HepG2 (cell line): ENCODE results near the gene DGCR6. TPM values are rescaled to one million over a fixed set of nuclear protein-coding genes. Genes with fewer than 3 reads are reported as not detected.

Source experiments
- ATAC-seq: fragments of 200-7000 bp; cut with Tn5 transposase; 3 replicates; pipeline ENCODE4 v1.9.1; 2020; ENCODE audit warnings: mild to moderate bottlenecking, moderate library complexity
- BruUV-seq: library from RNA; stranded (reverse); fragments of 400-500 nt; replicated peaks from 2 replicates; lab custom pipeline; 2021; lab: Mats Ljungman, UMichigan
- CTCF ChIA-PET: fragments of 300-600 bp; formaldehyde crosslinking; extraction: SDS; loops from one replicate; lab custom pipeline; 2021; ENCODE audit warnings: low total read pairs, inconsistent platforms, low intra/inter-chr PET ratio; lab: Yijun Ruan, JAX
- POLR2A ChIA-PET: fragments of 350-600 bp; sonication (Branson Sonifier 250); formaldehyde crosslinking; loops from one replicate; lab custom pipeline; 2020; ENCODE audit warnings: antibody characterized with exemption, inconsistent platforms; lab: Yijun Ruan, JAX
- DNase-seq: peaks from one replicate; pipeline ENCODE4 v3.0.0-alpha.2; 2015; ENCODE audit warnings: low spot score
- FAIRE-seq: peaks from 3 replicates; lab custom pipeline; 2011; peaks lifted over from hg19 to GRCh38; lab: Jason Lieb, UNC
- H2AFZ ChIP-seq: one replicate; pipeline ENCODE4 v1.6.1; 2011; ENCODE audit warnings: low read length, inconsistent platforms
- H3K27ac ChIP-seq: fragments of 300-600 bp; 3 replicates; pipeline ENCODE4 v1.8.0; 2011; ENCODE audit warnings: mixed run types, mild to moderate bottlenecking, mixed read lengths, low read length, inconsistent platforms; ENCODE audit not compliant: insufficient read depth; ENCODE audit errors: extremely low read length
- H3K27me3 ChIP-seq, 2 experiments: fragments of 200-600 bp in 1 of 2; 2 replicates in 1 of 2; 3 replicates in 1 of 2; pipeline versions ENCODE4 v1.6.0 to v1.8.0; 2011; ENCODE audit warnings: low read length in 2 of 2, mild to moderate bottlenecking in 2 of 2, moderate library complexity in 2 of 2, inconsistent platforms in 1 of 2; ENCODE audit not compliant: insufficient read depth in 2 of 2, control insufficient read depth in 1 of 2
- H3K36me3 ChIP-seq, 2 experiments: fragments of 200-600 bp in 1 of 2; replicated peaks in 1 of 2; 2 replicates in 1 of 2; 3 replicates in 1 of 2; pipeline versions ENCODE4 v1.5.1 to v1.8.0; 2011; ENCODE audit warnings: low read length in 2 of 2, inconsistent platforms in 1 of 2; ENCODE audit not compliant: insufficient read depth in 2 of 2, control insufficient read depth in 1 of 2
- H3K4me1 ChIP-seq: 2 replicates; pipeline ENCODE4 v1.5.1; 2012; ENCODE audit warnings: low read length, inconsistent platforms; ENCODE audit not compliant: insufficient read depth
- H3K4me2 ChIP-seq: 2 replicates; pipeline ENCODE4 v1.6.0; 2011; ENCODE audit warnings: low read depth, low read length, inconsistent platforms
- H3K4me3 ChIP-seq, 3 experiments: fragments of 200-600 bp in 1 of 3; sonication (generic), shearing (Covaris generic) in 1 of 3; replicated peaks in 1 of 3; 2 replicates each; pipeline ENCODE4 v1.5.1; 2011 to 2016; ENCODE audit warnings: low read length in 3 of 3, inconsistent platforms in 2 of 3, low read depth in 2 of 3, mild to moderate bottlenecking in 2 of 3, control low read depth in 1 of 3, mixed read lengths in 1 of 3; ENCODE audit not compliant: insufficient read depth in 1 of 3
- H3K79me2 ChIP-seq: one replicate; pipeline ENCODE4 v1.6.1; 2011; ENCODE audit warnings: low read length, inconsistent platforms; ENCODE audit not compliant: insufficient read depth
- H3K9ac ChIP-seq: 2 replicates; pipeline ENCODE4 v1.6.0; 2011; ENCODE audit warnings: mild to moderate bottlenecking, low read depth, low read length, inconsistent platforms; ENCODE audit not compliant: insufficient read depth
- H3K9me3 ChIP-seq: 2 replicates; pipeline ENCODE4 v1.5.1; 2012; ENCODE audit warnings: mild to moderate bottlenecking, low read length
- H4K20me1 ChIP-seq: 2 replicates; pipeline ENCODE4 v1.6.0; 2011; ENCODE audit warnings: inconsistent platforms, mild to moderate bottlenecking, low read length, moderate library complexity; ENCODE audit not compliant: insufficient read depth
- GTF3A ChIP-seq: sonication (generic); formaldehyde crosslinking; conservative IDR thresholded peaks from 2 replicates; pipeline ENCODE4 v1.4.0; 2020; ENCODE audit warnings: mild to moderate bottlenecking, missing genetic modification reagents
- PHF21A ChIP-seq: sonication (generic); formaldehyde crosslinking; IDR thresholded peaks from 2 replicates; pipeline ENCODE4 v1.5.0; 2020; ENCODE audit warnings: mild to moderate bottlenecking, missing genetic modification reagents
- THAP8 ChIP-seq: sonication (generic); formaldehyde crosslinking; IDR thresholded peaks from 2 replicates; pipeline ENCODE4 v1.5.1; 2020; ENCODE audit warnings: missing genetic modification reagents, mild to moderate bottlenecking, borderline replicate concordance
- ZNF382 ChIP-seq: sonication (generic); formaldehyde crosslinking; IDR thresholded peaks from 2 replicates; pipeline ENCODE4 v1.5.0; 2020; ENCODE audit warnings: missing genetic modification reagents, mild to moderate bottlenecking, borderline replicate concordance
- ZNF713 ChIP-seq: sonication (generic); formaldehyde crosslinking; IDR thresholded peaks from 2 replicates; pipeline ENCODE4 v1.4.0; 2020; ENCODE audit warnings: mild to moderate bottlenecking, missing genetic modification reagents
- ZNF770 ChIP-seq: sonication (generic); formaldehyde crosslinking; IDR thresholded peaks from 2 replicates; pipeline ENCODE4 v1.5.0; 2020; ENCODE audit warnings: mild to moderate bottlenecking, missing genetic modification reagents
- WGBS: methylation state at CpG from one replicate; pipeline ENCODE4 v1.1.6; 2017; ENCODE audit warnings: low lambda C conversion rate; 5-methylcytosine and 5-hydroxymethylcytosine counted together
- in situ Hi-C: cut with HindIII; loops from 2 replicates; pipeline ENCODE4 v1.10.0; 2017; ENCODE audit warnings: low pct_unique_long_range_greater_than_20kb; ENCODE audit not compliant: extremely low pct_ligation_motif_present
- intact Hi-C: fragments of 100-400 bp; cut with micrococcal nuclease; formaldehyde crosslinking; loops from one replicate; pipeline ENCODE4 v1.10.0; 2022; ENCODE audit not compliant: unreplicated experiment
- polyA plus RNA-seq, 8 experiments: library from polyadenylated mRNA; depleted of rRNA in 3 of 8; stranded (reverse) in 7 of 8; unstranded in 1 of 8; fragments of >200 nt; fragmentation: Illumina TruSeq in 4 of 8; extraction: Trizol in 4 of 8; gene quantifications; 2 replicates each; pipeline versions ENCODE4 v1.2.1 to v1.2.3, GENCODE V29; 2011 to 2016; ENCODE audit warnings: low read depth in 4 of 8, missing spikeins in 1 of 8, mixed read lengths in 1 of 8; ENCODE audit not compliant: insufficient read depth in 1 of 8
- total RNA-seq, 5 experiments: library from RNA; depleted of rRNA; stranded (reverse); fragments of >200 nt; fragmentation: Illumina TruSeq; extraction: Trizol; gene quantifications; 2 replicates each; pipeline ENCODE4 v1.2.3, GENCODE V29; 2016; ENCODE audit warnings: low read depth in 1 of 5

The DGCR6 gene
- total and polyA plus RNA-seq, 2 of the 13 experiments (the other 11 are each of a cell fraction or from before 2014, with no cell fraction given) = 0.07 TPM; not detected in 1

- H3K9me3 ChIP-seq = no peaks in the 10 kb centered on the region
- CTCF ChIA-PET = no interaction called here
- H2AFZ ChIP-seq = no peak within 1 kb of the TSS
- TF ChIP-seq ZNF382 (CRISPR knock-in tag) (no peak), PHF21A (CRISPR knock-in tag) (no peak), ZNF713 (CRISPR knock-in tag) (no peak), GTF3A (CRISPR knock-in tag) (no peak), ZNF770 (CRISPR knock-in tag) (no peak), THAP8 (CRISPR knock-in tag) (no peak)
- H4K20me1 ChIP-seq = no peaks in the 10 kb centered on the region
- no peaks in the 10 kb centered on the region for H3K4me1 ChIP-seq
- no peaks in the 10 kb centered on the region for H3K27me3 ChIP-seq
- WGBS = no CpG with 5 or more reads among the region's 67 CpGs
- in situ Hi-C loops (no loop called here), intact Hi-C loops (no loop called here)
- ATAC-seq (peak; percentile 71), FAIRE-seq (no peak), DNase-seq (no peak)
- no peak within 1 kb of the TSS for H3K4me2 ChIP-seq
- no peak within 1 kb of the TSS for H3K9ac ChIP-seq
- no TSS peak for BruUV-seq
- POLR2A ChIA-PET = no interaction called here
- no peak within 1 kb of the TSS for H3K27ac ChIP-seq
- H3K4me3 ChIP-seq = no peak within 1 kb of the TSS
- H3K79me2 ChIP-seq = no peaks in the 10 kb centered on the region
- no peaks in the 10 kb centered on the region for H3K36me3 ChIP-seq
Measured at GRCh38 chr22:18935889-18936529, 29.9 kb downstream of the DGCR6 start, which contains the start of gene PRODH. TSS of gene PRODH (minus strand) at chr22:18936293. CDS start at chr22:18936287, 6 bp downstream.
